ENCODE data around the gene MLLT3. TPM values are rescaled to one million over a fixed set of nuclear protein-coding genes. Genes with fewer than 3 reads are reported as not detected.

The MLLT3 gene
- total RNA-seq, 1 experiment from 2014 or later: 31.3 TPM

GRCh38 chr9:20477940-20478620 is 144.2 kb downstream of the MLLT3 start:
- DNase-seq (ENCODE audit: low read depth): peak; percentile 52

GRCh38 chr9:20476912-20477521 is 145.3 kb downstream of the MLLT3 start:
- no peak for DNase-seq (ENCODE audit: low read depth)

- DNase-seq (ENCODE audit: low read depth): no peak
Observed at GRCh38 chr9:20474496-20474895, 147.8 kb downstream of the MLLT3 start.

GRCh38 chr9:20473515-20474013 is 148.7 kb downstream of the MLLT3 start:
- peak; percentile 21 for DNase-seq (ENCODE audit: low read depth)

GRCh38 chr9:20472342-20473045 is 149.8 kb downstream of the MLLT3 start:
- no peak for DNase-seq (ENCODE audit: low read depth)

GRCh38 chr9:20466328-20467008 is 155.8 kb downstream of the MLLT3 start:
- no peak for DNase-seq (ENCODE audit: low read depth)

GRCh38 chr9:20464242-20464641 is 158.1 kb downstream of the MLLT3 start:
- no peak for DNase-seq (ENCODE audit: low read depth)

GRCh38 chr9:20463823-20464222 is 158.5 kb downstream of the MLLT3 start:
- no peak for DNase-seq (ENCODE audit: low read depth)

- no peak for DNase-seq (ENCODE audit: low read depth)
Observed at GRCh38 chr9:20462410-20462809, 159.9 kb downstream of the MLLT3 start.

GRCh38 chr9:20447291-20447690 is 175.0 kb downstream of the MLLT3 start:
- DNase-seq (ENCODE audit: low read depth): peak; percentile 32

- no peak for DNase-seq (ENCODE audit: low read depth)
Observed at GRCh38 chr9:20446248-20446647, 176.1 kb downstream of the MLLT3 start.

GRCh38 chr9:20442461-20443319 is 179.6 kb downstream of the MLLT3 start:
- DNase-seq (ENCODE audit: low read depth): peak; percentile 82

- DNase-seq (ENCODE audit: low read depth): peak; percentile 54
Observed at GRCh38 chr9:20441711-20442423, 180.4 kb downstream of the MLLT3 start.

- no peak for DNase-seq (ENCODE audit: low read depth)
Observed at GRCh38 chr9:20441166-20441565, 181.1 kb downstream of the MLLT3 start.

- DNase-seq (ENCODE audit: low read depth): no peak
Observed at GRCh38 chr9:20437476-20437875, 184.8 kb downstream of the MLLT3 start.

- DNase-seq (ENCODE audit: low read depth): no peak
Observed at GRCh38 chr9:20436476-20437195, 185.7 kb downstream of the MLLT3 start.

GRCh38 chr9:20428976-20429375 is 193.3 kb downstream of the MLLT3 start:
- no peak for DNase-seq (ENCODE audit: low read depth)

- DNase-seq (ENCODE audit: low read depth): no peak
Observed at GRCh38 chr9:20427359-20427758, 194.9 kb downstream of the MLLT3 start.

- DNase-seq (ENCODE audit: low read depth): no peak
Observed at GRCh38 chr9:20426019-20426418, 196.3 kb downstream of the MLLT3 start.

GRCh38 chr9:20419533-20419932 is 202.8 kb downstream of the MLLT3 start:
- DNase-seq (ENCODE audit: low read depth): no peak

All from LHCN-M2 (cell line).